Stimulated activated CD4-positive, alpha-beta T cell treated with anti-CD3 and anti-CD28 coated beads, Interleukin-4, amount 100 ng/mL, for 24 hours (primary cell): ENCODE measurements around the gene SELENON.

ENCODE experiments used
- DNase-seq: peaks from one replicate; pipeline ENCODE4 v3.0.0-alpha.2; 2020

Gene SELENON

GRCh38 chr1:25770541-25771220 lies 29.3 kb upstream of the SELENON start:
- no peak for DNase-seq

DNA sequence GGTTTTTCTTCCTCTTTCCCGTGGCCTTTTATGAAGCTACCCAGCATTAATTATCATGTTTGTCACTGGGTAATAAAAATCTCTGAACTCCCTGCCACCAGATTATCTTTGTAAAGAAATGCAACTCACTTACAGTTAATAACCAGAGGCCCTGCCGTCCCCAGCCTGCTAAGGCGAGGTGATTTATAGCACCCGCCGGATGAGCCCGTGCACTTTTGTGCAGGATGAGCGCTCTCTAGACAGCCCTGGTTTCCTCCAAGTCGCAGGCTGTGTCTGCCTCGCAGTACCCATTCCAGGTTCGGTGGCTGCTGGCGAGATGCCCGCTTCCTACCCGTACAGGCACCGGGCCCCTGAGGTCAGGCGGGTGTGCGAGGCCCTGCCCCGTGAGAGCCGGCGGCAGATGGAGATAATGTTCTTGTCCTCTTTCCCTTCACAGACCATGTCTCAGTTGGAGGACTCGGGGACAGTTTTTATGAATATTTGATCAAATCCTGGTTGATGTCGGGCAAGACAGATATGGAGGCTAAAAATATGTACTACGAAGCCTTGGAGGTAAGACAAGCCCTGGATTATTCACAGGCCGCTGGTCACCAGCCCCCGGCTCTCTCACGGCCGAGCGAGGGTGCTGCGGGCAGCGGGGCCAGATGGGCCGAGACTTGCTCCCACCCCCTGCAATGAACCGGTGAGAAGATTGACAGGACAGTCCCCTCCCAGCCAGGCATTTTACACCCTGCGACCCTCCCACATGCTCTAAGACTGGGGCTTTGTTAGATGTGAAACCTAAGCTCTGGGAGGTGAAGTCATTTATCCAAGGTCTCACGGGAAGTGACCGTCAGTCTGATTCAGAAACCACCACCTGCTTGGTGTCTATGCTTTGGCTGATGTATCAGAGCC lies 28.5 kb upstream of the SELENON start:
- DNase-seq = peak; percentile 11

DNA sequence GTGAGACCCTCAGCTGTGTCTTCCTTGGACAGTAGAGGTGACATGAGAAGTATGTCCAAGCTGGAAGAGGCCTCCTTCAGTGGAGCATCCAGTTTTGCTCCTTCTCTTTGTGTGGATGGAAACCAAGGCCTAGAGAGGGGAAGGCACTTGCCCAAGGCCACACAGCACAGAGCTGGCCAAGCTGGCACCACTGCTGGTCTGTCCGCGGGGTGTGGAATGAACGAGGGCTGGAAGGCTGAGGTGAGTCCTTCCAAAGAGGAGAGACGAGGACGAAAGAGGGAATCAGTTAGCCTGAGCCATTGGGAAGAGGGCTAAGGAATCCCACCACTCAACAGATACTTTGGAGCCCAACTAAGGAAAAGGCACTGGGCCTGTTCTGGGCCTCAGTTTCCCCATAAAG lies 27.8 kb upstream of the SELENON start:
- DNase-seq = no peak

DNA sequence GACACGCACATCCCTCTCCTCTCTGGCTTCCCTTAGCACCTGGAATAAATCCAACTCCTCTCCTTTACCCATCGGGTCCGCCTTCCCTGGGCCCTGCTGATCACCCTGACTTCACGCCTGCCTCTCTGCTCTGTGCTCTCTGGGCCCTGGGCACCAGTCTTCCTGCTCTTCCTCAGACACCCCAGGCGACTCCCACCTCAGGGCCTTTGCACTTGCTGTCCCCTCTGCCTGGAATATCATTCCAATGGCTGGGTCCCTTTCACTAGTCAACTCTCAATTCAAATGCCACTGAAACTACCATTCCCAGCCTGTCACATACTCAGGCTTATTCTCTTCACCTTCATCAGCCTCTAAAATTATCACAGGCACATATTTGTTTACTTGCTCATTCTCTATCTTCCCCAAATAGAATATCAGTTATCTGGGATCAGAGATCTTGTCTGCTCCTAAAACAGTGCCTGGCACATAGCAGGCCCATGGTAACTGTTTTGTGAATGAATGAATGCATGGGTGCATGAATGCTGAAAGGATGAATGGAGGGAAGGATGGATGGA lies 27.2 kb upstream of the SELENON start:
- no peak for DNase-seq

DNA sequence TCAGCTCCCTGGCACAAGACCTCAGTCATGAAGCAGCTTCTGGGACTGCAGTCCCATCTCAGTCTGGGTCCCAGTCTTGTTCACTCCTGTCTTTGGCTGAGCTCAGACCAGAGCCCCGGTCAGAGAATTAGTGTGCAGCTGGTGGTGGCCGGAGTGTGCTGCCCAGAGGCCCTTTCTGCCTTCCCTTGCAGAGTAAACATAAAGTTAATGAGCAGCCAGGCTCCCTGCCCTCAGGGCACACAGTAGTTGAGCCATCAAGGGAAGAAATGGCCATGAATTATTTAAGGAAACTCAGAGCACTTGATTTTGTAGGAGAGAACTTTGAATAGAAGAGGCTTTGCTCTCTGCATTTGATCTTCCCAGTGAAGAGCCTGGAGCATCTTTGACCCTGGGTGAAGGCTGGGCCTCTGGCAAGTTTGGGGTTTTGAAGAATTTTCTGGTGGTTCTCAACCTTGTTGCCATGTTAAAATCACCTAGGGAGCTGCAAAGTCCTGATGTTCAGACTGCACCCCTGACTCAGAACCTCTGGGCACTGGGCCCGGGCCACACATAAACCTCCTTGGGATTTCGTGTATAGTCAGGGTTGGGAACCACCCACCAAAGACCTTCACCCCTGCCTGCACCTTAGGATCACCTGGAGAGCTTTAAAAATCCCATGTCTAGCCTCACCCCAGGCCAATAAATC lies 26.4 kb upstream of the SELENON start:
- DNase-seq = no peak

- no peak for DNase-seq
Observed at GRCh38 chr1:25774206-25774803, 25.7 kb upstream of the SELENON start.

- DNase-seq = peak; percentile 85
Observed at GRCh38 chr1:25774921-25775771, 24.8 kb upstream of the SELENON start.

DNA sequence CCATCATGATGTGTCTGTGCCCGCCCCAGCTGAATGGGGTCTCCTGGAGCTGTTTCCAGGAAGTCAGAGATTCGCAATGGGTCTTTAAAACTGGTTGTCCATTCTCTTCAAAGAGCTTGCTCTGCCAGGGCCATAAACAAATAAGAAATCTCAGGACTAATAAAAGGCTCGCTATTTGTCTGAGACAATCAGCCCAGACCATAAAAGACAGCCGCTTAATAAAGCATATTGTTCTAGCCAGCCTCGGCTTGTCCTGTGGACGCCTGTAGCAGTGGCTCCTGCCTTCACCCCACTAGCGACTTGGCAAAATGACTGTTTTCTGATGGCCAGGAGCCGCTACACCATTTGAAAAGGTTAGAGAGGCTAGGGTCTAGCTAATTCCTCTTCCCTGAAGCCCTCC lies 20.6 kb upstream of the SELENON start:
- no peak for DNase-seq

DNA sequence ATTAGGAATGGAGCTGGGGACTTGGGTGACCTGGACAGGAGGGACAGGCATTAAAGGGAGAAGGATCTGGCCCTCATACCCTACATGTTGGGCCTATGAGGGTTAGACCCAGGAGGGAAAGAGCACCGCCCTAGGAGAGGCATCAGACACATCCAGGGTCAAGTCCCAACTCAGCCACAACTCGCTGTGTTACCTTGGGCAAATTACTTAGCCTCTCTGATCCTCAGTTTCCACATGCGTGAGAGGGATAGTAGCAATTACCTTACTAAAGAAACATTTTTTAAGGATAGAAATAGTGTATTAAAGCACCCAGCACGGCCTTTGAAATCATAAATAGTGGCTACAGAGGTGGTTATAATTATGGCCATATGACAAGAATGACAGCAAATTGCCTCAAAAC lies 20.1 kb upstream of the SELENON start:
- DNase-seq = no peak

- DNase-seq = no peak
Observed at GRCh38 chr1:25780318-25781129, 19.5 kb upstream of the SELENON start.

- no peak for DNase-seq
Observed at GRCh38 chr1:25781130-25781433, 18.9 kb upstream of the SELENON start.

DNA sequence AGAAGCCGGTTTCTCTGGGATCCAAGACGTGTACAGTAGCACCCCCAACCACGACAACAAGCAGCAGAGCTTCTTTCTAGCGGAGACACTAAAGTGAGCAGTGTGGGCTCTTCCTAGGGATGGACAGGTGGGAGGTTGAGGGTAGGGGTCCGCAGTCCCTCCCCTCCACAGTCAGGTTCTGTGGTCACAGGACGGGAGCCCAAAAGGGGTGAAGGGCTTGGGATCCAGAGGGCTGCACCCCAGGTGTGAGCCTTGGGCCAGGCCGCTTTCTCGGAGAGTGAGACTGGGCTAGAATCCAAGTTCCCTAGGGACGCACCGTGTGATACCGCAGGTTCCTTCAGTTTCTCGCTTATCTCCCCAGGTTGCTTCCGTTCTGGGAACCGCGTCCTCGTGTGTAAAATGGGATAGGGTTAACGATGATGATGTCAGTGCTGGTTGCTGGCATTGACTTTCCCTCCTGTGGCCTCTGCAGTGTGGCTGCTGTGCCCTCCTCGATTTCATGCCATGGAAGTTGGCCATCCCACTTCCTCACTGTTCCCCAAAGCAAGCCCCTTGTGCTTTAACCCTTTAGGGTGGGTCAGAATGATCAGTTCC lies 17.3 kb upstream of the SELENON start:
- no peak for DNase-seq

GRCh38 chr1:25784575-25785051 lies 15.4 kb upstream of the SELENON start:
- no peak for DNase-seq

DNA sequence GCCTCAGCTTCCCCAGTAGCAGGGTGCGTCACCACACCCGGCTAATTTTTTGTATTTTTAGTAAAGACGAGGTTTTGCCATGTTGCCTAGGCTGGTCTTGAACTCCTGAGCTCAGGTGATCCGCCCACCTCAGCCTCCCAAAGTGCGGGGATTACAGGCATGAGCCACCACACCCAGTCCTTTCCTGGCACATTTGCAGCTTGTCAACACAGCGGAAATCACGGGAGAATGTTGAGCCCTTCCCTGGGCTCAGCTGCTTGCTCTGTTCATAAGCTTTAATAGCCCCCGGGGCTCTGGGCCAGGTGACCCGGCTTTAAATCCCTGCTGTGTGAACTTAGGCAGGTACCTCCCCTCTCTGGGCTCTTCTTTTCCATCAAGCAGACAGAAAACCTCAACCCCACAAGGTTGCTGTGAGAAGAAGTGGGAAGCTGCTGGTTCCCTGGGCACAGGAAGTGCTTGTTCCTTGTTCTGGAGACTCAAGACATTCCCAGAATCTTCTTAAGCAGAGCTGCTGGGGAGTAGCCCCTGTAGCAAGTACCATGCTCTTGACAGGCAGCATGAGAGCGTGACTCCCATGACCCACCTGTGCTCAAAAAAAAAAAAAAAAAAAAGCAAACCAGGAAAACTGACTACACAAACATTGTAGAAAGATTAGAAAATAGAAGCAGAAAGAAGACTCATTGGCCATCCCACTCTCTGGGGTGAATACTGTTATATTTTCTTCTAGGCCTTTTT lies 14.5 kb upstream of the SELENON start:
- DNase-seq = no peak

DNA sequence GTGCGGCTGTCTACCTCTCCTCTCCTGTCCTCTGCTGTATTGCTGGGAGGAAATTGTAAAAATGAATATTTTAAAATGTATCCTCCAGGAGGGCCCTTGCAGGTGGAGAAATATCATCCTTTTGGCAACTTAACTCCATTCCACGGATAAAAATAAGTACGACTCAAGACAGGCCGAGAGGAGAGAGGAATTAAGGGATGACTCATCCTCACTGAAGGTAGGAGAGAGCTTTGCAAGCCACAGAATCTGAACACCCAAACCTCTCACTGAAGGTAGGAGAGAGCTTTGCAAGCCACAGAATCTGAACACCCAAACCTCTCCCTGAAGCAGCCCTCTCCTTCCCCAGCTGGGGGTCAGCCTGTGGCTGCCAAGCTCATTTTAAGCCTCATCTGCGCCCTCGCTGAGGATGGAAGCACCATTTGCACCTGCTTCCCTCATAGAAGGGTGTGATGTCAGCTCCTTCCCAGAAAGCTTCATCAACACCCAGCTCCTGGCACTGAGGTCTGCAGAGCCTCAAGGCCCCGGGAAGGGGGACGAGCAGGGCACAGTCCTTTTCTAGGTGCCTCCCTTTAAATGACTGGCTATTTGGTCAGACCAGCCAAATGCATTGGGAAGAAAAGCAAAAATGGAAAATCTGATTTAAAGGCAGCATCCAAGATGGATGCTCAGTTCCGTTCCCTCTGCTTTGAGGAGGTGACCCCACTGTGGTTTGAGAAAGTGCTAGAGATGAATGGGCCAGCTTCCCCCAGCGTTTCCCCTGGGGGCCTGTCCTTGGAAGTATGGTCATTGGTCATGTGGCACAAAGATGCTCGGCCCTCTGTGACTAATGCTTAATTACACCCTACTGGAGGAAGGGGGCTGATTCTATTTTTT lies 12.9 kb upstream of the SELENON start:
- no peak for DNase-seq

DNA sequence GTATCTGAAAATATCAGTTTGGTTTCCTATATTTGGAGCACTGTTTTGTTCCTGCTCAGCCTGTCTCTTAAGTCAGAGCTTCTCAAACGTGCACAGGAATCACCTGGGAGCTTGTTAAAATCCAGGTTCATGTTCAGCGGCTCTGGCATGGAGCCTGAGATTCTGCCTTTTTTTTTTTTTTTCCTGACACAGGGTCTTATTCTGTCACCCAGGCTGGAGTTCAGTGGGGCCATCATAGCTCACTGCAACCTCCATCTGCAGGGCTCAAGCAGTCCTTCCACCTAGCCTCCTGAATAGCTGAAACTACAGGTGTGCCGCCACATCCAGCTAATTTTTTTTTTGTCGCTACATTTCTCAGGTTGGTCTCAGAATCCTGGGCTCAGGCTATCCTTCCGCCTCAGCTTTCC lies 12.2 kb upstream of the SELENON start:
- DNase-seq = no peak

GRCh38 chr1:25790472-25790871 lies 9.5 kb upstream of the SELENON start:
- DNase-seq = no peak

DNA sequence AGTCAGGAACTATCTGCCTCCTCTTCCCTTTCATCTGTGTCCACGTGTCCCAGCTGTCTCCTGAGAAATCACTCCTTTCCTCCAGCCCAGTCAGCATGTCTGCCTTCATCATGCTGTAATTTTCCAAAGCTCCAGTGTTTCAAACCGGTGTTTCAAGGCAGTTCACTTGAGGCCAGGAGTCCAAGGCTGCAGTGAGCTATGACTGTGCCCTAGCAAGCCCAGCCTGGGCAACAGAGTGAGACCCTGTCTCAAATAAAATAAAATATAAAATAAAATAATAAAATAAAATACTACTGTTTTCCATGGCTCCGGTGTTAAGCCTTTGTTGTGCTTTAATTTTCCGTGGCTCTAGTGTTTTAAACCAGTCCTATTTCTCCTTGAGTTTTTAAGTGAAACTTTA lies 7.9 kb upstream of the SELENON start:
- no peak for DNase-seq

DNA sequence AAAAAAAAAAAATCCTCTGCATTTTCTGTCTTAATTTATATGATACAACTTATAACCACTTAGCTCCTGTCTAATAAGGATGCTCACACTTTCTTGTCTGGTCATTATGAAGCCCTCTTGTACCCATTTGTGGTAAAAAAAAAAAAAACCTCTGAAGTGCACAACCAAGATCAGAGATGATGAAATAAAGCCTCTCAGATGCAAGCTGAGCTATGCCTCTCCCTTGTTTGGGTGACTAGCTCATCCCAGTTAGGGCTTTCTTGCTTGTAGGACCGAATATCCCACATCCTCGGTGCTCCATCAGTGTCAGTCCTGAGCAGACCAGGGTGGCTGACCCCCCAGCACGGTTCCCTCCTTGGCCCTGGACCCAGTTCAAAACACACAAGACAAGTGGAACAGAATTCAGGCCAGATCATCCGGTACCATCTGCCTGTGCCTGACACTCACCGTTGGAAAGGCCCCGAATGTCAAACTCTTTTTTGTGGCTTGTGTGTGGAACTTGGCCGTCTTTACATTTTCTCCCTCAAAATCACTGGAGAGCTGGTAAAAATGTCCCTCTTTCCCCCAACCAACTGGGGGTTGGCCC lies 6.3 kb upstream of the SELENON start:
- DNase-seq = no peak
